ENCODE data around the gene LIMK2.
"Not testable (repeated sequence)": the region's sequence is repeated elsewhere in the genome, so short reads cannot be mapped to it uniquely, and the experiment has no call there.

The LIMK2 gene

GRCh38 chr22:31244943-31245451, 32.9 kb downstream of the LIMK2 start:
- no peak for DNase-seq

- not testable (repeated sequence) for DNase-seq
Measured at GRCh38 chr22:31245998-31246397, 33.9 kb downstream of the LIMK2 start.

GRCh38 chr22:31246687-31247086, 34.6 kb downstream of the LIMK2 start:
- DNase-seq, result no peak

- no peak for DNase-seq
Measured at GRCh38 chr22:31247726-31248125, 35.6 kb downstream of the LIMK2 start.

- DNase-seq, result no peak
Measured at GRCh38 chr22:31248138-31248745, 36.1 kb downstream of the LIMK2 start.

- no peak for DNase-seq
Measured at GRCh38 chr22:31248965-31249958, 37.2 kb downstream of the LIMK2 start.

GRCh38 chr22:31250740-31251600, 38.9 kb downstream of the LIMK2 start:
- no peak for DNase-seq

GRCh38 chr22:31253949-31254348, 41.9 kb downstream of the LIMK2 start:
- no peak for DNase-seq

- no peak for DNase-seq
Measured at GRCh38 chr22:31259798-31260473, 47.8 kb downstream of the LIMK2 start.

GRCh38 chr22:31260474-31260856, 48.4 kb downstream of the LIMK2 start:
- no peak for DNase-seq

GRCh38 chr22:31262312-31263133, 50.4 kb downstream of the LIMK2 start:
- DNase-seq, result no peak

- DNase-seq, result no peak
Measured at GRCh38 chr22:31263896-31264640, 52.0 kb downstream of the LIMK2 start.

- no peak for DNase-seq
Measured at GRCh38 chr22:31268281-31268680, 56.2 kb downstream of the LIMK2 start.

GRCh38 chr22:31269892-31270579, 57.9 kb downstream of the LIMK2 start:
- no peak for DNase-seq

GRCh38 chr22:31271026-31271425, 58.9 kb downstream of the LIMK2 start:
- no peak for DNase-seq

GRCh38 chr22:31271485-31271884, 59.4 kb downstream of the LIMK2 start:
- DNase-seq, result no peak

- peak; percentile 4 for DNase-seq
Measured at GRCh38 chr22:31272522-31273446, 60.7 kb downstream of the LIMK2 start.

- DNase-seq, result no peak
Measured at GRCh38 chr22:31274017-31274416, 61.9 kb downstream of the LIMK2 start.

GRCh38 chr22:31275018-31275417, 62.9 kb downstream of the LIMK2 start:
- no peak for DNase-seq
